ENCODE results near the gene UPP1.

DNA sequence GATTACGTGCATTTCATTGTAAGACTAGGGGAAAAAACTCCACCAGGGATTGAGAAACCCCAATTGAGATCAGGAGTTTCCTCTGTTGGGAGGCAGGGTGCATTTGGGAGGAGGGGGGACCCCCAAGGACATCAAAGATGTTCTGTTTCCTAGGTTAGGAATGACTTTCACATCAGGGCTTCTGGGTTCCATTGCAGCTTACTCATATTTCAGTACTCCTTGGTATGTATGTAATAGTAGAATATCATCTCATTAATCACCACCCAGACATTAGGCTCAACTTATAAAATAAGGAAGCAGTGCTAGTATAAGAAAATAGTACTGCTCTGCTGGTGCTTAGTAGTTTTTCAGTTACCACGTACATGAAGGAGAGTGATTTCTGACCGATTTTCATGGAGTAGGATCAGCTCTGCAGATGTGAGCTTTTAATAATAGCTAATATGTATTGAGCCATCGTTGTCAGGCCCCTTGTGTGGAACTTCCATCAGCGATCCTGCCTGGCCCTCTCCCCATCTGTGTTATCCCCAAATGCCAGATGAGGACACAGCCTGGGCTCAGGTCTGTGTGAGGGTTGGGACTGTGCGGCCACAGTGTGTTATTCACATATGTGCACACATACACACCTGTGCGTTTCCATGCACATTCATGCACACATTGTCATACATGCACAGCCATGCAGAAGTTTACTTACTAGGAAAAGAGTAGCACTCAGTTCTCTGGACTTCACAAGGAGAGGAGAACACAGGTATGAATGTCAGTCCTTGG lies 23.5 kb downstream of the UPP1 start:
- TF ChIP-seq, protein P1, sequence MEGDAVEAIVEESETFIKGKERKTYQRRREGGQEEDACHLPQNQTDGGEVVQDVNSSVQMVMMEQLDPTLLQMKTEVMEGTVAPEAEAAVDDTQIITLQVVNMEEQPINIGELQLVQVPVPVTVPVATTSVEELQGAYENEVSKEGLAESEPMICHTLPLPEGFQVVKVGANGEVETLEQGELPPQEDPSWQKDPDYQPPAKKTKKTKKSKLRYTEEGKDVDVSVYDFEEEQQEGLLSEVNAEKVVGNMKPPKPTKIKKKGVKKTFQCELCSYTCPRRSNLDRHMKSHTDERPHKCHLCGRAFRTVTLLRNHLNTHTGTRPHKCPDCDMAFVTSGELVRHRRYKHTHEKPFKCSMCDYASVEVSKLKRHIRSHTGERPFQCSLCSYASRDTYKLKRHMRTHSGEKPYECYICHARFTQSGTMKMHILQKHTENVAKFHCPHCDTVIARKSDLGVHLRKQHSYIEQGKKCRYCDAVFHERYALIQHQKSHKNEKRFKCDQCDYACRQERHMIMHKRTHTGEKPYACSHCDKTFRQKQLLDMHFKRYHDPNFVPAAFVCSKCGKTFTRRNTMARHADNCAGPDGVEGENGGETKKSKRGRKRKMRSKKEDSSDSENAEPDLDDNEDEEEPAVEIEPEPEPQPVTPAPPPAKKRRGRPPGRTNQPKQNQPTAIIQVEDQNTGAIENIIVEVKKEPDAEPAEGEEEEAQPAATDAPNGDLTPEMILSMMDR (conservative IDR thresholded peaks at IDR 0.05), result no peak
- TF ChIP-seq EZH2 (IDR thresholded peaks at IDR 0.05; ENCODE audit: low read depth), result no peak
